Measurements from ENCODE around the gene NCOR2. TPM values are rescaled to one million over a fixed set of nuclear protein-coding genes. Genes with fewer than 3 reads are reported as not detected.

Gene NCOR2
- total RNA-seq, 2 donors from 2014 or later = 185 to 207 TPM

DNA sequence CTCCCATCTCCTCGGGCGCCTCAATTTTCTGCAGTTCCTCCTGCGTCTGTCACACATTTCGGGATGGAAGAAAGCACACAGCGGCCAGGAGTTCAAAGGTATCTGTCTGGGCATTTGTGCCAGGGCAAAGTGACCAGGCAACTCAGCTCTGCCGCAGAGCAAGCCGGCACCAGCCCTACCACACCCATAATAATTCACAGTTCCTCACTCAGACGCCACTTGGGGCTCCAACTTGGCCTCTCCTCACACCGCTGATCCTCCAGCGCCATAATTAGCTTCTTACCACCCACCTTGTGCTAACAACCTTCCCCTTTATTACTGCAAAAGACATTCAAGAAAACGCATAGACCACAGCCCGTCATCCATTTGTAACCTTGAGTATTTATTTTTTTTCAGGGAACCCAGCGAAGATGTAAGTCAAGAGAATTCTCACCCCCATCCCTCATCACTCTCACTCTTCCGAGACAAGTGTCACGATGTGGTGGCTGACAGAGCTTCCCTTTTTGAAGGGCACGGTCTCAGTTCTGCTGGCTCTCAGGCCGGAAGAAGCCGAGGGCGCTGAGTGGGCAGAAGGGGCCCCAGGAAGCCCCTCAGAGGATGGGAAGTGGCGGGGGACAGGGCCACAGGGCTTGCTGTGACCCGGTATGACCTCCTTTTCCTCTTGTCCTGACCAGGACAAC lies 25.2 kb upstream of the NCOR2 start:
- H3K9ac ChIP-seq (ENCODE audit: extremely low read depth, low read length, poor library complexity, severe bottlenecking) = no peak overlapping the region

DNA sequence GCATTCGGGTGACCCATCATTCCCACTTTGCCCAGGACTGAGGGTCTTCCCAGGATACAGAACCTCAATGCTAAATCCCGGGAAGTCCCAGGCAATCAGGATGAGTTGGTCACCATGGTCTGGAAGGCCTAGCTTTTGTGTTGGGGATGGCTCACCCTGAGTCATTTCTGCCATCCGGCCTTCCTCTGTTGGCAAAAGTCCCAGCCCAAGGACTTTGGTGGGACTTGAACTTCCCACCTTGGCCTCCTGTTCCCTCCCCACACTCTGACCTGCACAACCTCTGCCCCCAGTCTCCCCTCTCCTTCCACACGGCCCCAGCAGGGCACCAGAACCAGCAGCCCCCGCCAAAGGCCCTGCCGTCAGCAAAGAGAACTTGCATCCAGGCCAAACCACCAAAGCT lies 24.6 kb upstream of the NCOR2 start:
- H3K9ac ChIP-seq (ENCODE audit: extremely low read depth, low read length, poor library complexity, severe bottlenecking) = no peak overlapping the region
- DNase-seq = no peak

More for the DNA sequence above, 25.2 kb upstream of the NCOR2 start:
- Histone ChIP-seq H3K4me1 (ENCODE audit: control insufficient read depth, insufficient read depth, low read length) (no peaks in the 10 kb centered on the region), H3K4me3 (ENCODE audit: low read length) (no peak overlapping the region), H3K9me3 (ENCODE audit: control insufficient read depth, low read length) (no peaks in the 10 kb centered on the region), H3K27ac (ENCODE audit: low read depth, low read length) (no peak overlapping the region), H3K36me3 (ENCODE audit: control insufficient read depth, insufficient read depth, low read length) (no peaks in the 10 kb centered on the region), H3K27me3 (ENCODE audit: control insufficient read depth, insufficient read depth, low read length, poor library complexity, severe bottlenecking) (no peaks in the 10 kb centered on the region)
- peaks cover 12% of the 10 kb centered on the region for H3K9me3 Mint-ChIP-seq
- H3K4me3 Mint-ChIP-seq = no peak overlapping the region
- TF ChIP-seq, protein P1, sequence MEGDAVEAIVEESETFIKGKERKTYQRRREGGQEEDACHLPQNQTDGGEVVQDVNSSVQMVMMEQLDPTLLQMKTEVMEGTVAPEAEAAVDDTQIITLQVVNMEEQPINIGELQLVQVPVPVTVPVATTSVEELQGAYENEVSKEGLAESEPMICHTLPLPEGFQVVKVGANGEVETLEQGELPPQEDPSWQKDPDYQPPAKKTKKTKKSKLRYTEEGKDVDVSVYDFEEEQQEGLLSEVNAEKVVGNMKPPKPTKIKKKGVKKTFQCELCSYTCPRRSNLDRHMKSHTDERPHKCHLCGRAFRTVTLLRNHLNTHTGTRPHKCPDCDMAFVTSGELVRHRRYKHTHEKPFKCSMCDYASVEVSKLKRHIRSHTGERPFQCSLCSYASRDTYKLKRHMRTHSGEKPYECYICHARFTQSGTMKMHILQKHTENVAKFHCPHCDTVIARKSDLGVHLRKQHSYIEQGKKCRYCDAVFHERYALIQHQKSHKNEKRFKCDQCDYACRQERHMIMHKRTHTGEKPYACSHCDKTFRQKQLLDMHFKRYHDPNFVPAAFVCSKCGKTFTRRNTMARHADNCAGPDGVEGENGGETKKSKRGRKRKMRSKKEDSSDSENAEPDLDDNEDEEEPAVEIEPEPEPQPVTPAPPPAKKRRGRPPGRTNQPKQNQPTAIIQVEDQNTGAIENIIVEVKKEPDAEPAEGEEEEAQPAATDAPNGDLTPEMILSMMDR (conservative IDR thresholded peaks at IDR 0.05) = no peak
- no peak overlapping the region for H3K27ac Mint-ChIP-seq
- 80 to 93% methylated on average over 16 to 21 of the region's 21 CpGs for WGBS, 2 experiments (ENCODE audit: insufficient coverage in 1 of 2, insufficient read length in 1 of 2)
- no peaks in the 10 kb centered on the region for H3K27me3 Mint-ChIP-seq (ENCODE audit: insufficient read depth)
- H3K36me3 Mint-ChIP-seq (ENCODE audit: low read depth) = no peaks in the 10 kb centered on the region
- H3K4me1 Mint-ChIP-seq = no peaks in the 10 kb centered on the region
- DNase-seq = no peak

DNA sequence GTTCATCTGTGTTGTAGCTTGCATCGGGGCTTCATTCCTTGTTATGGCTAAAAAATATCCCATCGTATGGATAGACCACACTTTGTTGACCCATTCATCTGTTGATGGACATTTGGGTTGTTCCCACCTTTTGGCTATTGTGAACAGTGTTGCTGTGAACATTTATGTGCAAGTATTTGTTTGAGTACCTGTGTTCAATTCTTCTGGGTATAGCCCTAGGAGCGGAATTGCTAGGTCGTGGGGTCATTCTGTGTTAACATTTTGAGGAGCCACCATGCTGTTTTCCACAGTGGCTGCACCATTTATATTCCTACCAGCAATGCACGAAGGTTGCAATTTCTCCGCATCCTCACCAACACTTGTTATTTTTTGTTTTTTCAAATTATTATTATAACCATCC lies 23.0 kb upstream of the NCOR2 start:
- Mint-ChIP-seq H3K4me1 (no peaks in the 10 kb centered on the region), H3K36me3 (ENCODE audit: low read depth) (no peaks in the 10 kb centered on the region), H3K27ac (no peak overlapping the region), H3K27me3 (ENCODE audit: insufficient read depth) (no peaks in the 10 kb centered on the region), H3K4me3 (no peak overlapping the region), H3K9me3 (peaks cover 12% of the 10 kb centered on the region)
- Histone ChIP-seq H3K27ac (ENCODE audit: low read depth, low read length) (no peak overlapping the region), H3K9ac (ENCODE audit: extremely low read depth, low read length, poor library complexity, severe bottlenecking) (no peak overlapping the region), H3K27me3 (ENCODE audit: control insufficient read depth, insufficient read depth, low read length, poor library complexity, severe bottlenecking) (no peaks in the 10 kb centered on the region), H3K4me3 (ENCODE audit: low read length) (no peak overlapping the region), H3K9me3 (ENCODE audit: control insufficient read depth, low read length) (no peaks in the 10 kb centered on the region), H3K4me1 (ENCODE audit: control insufficient read depth, insufficient read depth, low read length) (no peaks in the 10 kb centered on the region), H3K36me3 (ENCODE audit: control insufficient read depth, insufficient read depth, low read length) (no peaks in the 10 kb centered on the region)
- TF ChIP-seq, protein P1 (conservative IDR thresholded peaks at IDR 0.05) = no peak
- WGBS, 2 experiments (ENCODE audit: insufficient coverage in 1 of 2, insufficient read length in 1 of 2) = 98% methylated on average over 5 to 6 of the region's 6 CpGs
- DNase-seq = no peak

More for the DNA sequence above, 24.6 kb upstream of the NCOR2 start:
- 74 to 83% methylated on average over 5 to 6 of the region's 6 CpGs for WGBS, 2 experiments (ENCODE audit: insufficient coverage in 1 of 2, insufficient read length in 1 of 2)
- no peaks in the 10 kb centered on the region for H3K27me3 Mint-ChIP-seq (ENCODE audit: insufficient read depth)
- Histone ChIP-seq H3K4me1 (ENCODE audit: control insufficient read depth, insufficient read depth, low read length) (no peaks in the 10 kb centered on the region), H3K36me3 (ENCODE audit: control insufficient read depth, insufficient read depth, low read length) (no peaks in the 10 kb centered on the region), H3K9me3 (ENCODE audit: control insufficient read depth, low read length) (no peaks in the 10 kb centered on the region), H3K27me3 (ENCODE audit: control insufficient read depth, insufficient read depth, low read length, poor library complexity, severe bottlenecking) (no peaks in the 10 kb centered on the region), H3K27ac (ENCODE audit: low read depth, low read length) (no peak overlapping the region), H3K4me3 (ENCODE audit: low read length) (no peak overlapping the region)
- no peaks in the 10 kb centered on the region for H3K4me1 Mint-ChIP-seq
- no peak overlapping the region for H3K27ac Mint-ChIP-seq
- H3K4me3 Mint-ChIP-seq = no peak overlapping the region
- H3K9me3 Mint-ChIP-seq = peaks cover 12% of the 10 kb centered on the region
- H3K36me3 Mint-ChIP-seq (ENCODE audit: low read depth) = no peaks in the 10 kb centered on the region
- TF ChIP-seq, protein P1 (conservative IDR thresholded peaks at IDR 0.05) = no peak
